G401.6 (cell line): ENCODE results near the gene PRR15L.
A peak's percentile ranks its signal among the peaks of the same experiment; 100 is the strongest.
"Not testable (repeated sequence)": the region's sequence is repeated elsewhere in the genome, so short reads cannot be mapped to it uniquely, and the experiment has no call there.

Experiments
- FAIRE-seq: peaks from 2 replicates; lab custom pipeline; 2012; peaks lifted over from hg19 to GRCh38; lab: Jason Lieb, UNC

PRR15L gene

GRCh38 chr17:47957591-47958490, at the start of gene PRR15L:
PRR15L (minus strand) TSS chr17:47957883; CDS start chr17:47953234, 4,649 bp downstream.
- no peak for FAIRE-seq

- FAIRE-seq: no peak
Measured at GRCh38 chr17:48006936-48007709, 49.4 kb upstream of the PRR15L start.

DNA sequence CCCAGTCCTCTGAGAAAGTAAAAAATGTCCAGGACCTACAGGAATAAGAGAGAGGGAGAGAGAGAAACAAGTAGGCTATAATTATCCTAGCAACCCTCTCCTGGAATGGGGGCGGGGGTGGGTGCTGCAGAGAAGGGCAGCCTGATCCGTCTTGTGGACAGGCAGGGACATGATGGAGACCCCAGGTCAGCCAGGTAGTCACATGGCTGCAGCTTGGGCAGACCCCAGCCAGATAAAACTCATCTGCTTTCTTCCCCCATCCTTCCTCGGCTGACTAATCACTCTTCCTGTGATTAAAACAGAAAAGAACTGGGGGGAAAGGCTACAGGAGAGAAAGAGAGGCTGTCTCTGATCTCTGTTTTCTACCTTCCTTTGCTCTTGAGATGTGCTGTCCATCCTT, 47.3 kb upstream of the PRR15L start:
- FAIRE-seq: no peak

DNA sequence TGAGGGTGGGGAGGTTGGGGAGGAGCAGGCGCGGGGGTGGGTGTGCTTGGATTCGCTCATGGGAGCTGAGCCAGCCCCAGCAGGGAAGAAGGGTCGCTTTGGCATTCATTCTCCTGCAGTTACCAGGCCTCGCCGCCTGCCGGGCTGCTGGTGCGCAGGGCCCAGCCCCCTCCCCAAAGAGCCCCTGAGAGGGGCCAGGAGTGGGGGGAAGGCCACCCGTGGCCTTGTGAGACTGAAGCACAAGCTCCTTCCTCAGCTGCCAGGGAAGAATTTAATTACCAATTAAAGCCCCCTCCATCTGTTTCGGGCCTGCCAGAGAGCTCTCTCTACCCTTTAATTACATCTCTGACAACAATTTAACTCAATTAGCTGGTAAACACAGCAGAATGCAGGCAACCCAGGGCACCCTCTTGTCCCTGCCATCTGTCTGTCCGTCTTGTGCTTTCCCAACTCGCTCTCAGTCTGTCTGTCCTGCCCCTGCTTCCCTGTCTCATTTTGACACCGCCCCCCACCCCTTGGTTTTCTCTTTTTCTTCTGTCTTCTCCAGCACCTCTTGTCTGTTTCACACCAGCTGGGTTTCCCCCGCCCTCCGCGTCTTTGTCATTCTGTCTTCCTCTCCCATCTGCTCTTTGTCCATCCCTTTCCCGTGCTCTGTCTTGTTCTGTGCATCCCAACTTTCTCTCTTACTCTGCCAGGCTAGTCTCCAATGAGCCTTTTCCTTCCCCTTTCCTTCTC, 45.9 kb upstream of the PRR15L start:
- FAIRE-seq: no peak

DNA sequence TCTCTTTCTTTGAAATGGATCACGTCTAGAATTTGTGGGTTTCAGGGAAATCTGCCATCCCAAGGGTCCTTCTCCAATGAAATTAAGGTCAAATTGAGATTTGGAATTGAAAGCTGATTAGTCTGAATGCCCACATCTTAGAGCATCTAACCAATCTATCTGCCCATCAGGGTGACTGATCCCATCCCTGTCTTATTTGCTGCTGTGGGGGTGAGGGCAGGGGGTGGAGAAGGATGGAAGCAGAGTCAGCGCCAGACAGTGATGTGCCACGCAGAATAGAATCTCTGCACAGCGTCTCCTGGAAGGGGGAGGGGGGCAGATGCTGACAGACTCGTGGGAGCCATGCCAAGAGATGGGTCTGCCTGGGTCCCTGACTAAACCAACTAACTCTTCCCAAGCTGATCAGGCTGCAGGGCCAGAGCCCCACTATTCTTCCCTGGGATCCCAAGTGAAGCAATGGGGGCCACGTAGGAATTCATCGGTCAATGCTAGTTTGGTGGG, 45.3 kb upstream of the PRR15L start:
- no peak for FAIRE-seq

- FAIRE-seq: peak; percentile 96
Measured at GRCh38 chr17:48002266-48002915, 44.7 kb upstream of the PRR15L start.

DNA sequence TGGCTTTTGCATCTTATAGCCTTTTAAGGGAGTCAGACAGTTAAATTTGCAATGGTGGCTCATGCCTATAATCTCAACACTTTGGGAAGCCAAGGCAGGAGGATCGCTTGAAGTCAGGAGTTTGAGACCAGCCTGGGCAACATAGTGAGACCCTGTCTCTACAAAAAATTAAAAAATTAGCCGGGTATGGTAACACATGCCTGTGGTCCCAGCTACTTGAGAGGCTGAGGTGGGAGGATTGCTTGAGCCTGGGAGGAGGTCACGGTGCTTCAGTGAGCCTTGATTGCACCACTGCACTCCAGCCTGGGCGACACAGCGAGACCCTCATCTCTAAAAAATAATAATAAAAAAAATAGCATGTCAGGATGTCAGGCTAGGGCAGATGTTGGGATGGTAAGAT, 44.0 kb upstream of the PRR15L start:
- FAIRE-seq: not testable (repeated sequence)

DNA sequence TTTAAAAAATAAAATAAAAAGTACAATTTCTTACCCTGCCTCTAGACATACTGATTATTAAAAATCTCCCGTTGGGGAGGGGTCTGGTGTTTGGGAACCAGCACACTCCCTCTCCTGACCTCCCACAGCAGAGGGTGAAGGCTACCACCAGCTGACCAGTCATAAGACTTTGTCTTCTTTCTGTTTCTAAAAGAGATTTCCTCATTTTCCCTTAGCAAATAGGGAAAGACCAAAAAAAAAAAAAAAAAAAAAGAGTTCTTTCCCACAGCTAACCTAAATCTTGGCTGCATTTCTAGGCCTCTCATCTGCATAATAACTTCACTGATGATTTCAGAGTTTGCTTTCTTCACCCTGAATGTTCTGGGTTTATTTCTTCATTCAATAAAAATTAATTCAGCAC, 43.5 kb upstream of the PRR15L start:
- peak; percentile 17 for FAIRE-seq

DNA sequence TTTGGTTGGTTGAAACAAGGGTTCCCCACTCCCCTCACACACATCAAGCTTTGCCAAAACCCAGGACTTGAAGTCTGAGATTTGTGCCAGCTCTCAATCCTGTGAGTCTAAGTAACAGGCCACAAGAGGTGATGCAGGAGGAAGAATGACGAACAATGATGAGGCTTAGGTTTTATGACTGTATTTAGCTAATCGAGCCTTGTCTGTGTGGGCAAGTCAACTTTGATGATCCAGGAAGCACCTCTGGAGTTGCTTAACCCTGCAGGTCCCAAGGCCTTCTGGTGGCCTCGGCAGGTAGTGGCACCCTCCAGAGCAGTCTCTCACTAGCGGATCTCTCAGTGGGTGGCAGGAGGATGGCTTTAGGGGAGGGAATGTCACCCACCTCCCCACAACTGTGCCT, 41.9 kb upstream of the PRR15L start:
- no peak for FAIRE-seq

DNA sequence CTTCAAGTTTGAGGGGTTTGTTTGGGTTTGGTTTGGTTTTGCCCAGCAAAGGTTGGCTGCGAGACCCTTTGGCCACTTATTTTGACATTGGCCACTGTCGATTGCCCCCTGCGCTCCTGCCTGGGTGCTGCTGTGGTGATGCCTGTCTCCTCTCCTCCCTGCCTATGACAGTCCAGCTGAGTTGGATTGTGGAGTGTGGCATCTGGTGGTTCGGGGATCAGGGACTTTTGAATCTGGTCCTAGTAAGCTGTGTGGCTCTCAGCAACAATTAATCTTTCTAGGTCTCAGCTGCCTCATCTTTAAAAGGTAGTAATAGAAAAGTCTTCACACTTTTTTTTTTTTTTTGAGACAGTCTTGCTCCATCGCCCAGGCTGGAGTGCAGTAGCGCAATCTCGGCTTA, 40.4 kb upstream of the PRR15L start:
- no peak for FAIRE-seq

DNA sequence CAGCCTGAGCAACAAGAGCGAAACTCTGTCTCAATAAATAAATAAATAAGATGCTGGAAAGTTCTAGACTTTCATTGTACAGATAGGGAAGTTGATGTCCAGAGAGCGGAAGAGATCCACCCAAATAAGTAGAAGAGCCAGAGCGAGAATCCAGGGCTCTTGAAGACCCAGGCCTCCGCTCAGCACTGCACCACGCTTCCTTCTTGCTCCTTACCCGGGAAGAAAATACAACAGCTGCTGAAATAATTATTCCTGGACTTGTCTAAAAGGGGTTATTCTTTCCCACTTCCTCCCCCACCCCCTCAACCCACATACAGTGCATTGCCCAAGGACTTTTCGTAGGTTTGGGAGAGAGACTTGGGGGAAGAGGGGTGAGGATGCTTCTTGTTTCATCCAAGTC, 39.9 kb upstream of the PRR15L start:
- FAIRE-seq: no peak

- FAIRE-seq: no peak
Measured at GRCh38 chr17:47996201-47996600, 38.5 kb upstream of the PRR15L start.

GRCh38 chr17:47995241-47995935, 37.7 kb upstream of the PRR15L start:
- FAIRE-seq: peak; percentile 28

- no peak for FAIRE-seq
Measured at GRCh38 chr17:47994724-47995123, 37.0 kb upstream of the PRR15L start.

DNA sequence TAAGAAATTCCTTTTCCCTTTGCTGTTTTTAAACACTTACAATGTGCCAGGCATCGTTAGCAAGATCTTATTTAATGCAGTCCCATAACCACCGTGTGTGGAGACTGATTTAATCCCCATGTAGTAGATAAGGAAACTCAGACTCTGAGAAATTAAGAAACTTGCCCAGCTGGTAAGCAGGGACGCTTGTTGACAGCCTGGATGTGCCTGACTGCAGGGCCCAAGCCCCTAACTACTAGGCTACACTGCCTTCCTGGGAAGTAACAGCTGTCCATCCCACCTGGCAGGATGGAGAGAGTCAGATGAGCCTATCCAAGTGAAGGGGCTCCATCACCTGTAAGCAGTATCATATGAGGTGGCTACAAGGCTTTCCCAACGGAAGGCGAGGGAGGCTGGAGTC, 36.3 kb upstream of the PRR15L start:
- FAIRE-seq: no peak

DNA sequence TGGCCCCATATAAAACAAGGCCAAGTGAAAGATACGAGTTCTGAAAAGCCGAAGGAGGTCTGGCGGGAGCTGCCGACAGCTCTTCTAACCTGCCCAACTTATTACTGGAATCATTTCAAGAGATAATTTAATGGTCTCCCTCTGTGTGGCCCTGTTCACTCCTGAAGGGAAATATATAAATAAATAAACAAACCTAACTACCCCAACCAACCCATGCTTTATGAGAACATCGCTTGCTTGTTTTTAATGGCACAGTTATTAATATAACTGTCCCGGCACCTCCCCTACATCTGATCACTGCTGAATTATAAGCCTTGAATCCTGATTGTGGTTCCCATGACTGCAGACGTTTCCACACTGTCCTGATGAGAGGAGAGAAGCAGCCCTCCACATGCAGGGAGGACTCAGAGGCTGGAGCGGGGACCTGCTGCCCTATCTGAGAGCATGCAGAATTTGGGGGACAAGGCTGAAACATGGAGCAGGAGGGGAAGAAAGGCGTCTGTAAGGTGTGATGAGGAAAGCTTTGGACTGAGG, 35.4 kb upstream of the PRR15L start:
- FAIRE-seq: no peak

- no peak for FAIRE-seq
Measured at GRCh38 chr17:47992216-47992615, 34.5 kb upstream of the PRR15L start.

GRCh38 chr17:47990962-47991731, 33.5 kb upstream of the PRR15L start:
- no peak for FAIRE-seq

DNA sequence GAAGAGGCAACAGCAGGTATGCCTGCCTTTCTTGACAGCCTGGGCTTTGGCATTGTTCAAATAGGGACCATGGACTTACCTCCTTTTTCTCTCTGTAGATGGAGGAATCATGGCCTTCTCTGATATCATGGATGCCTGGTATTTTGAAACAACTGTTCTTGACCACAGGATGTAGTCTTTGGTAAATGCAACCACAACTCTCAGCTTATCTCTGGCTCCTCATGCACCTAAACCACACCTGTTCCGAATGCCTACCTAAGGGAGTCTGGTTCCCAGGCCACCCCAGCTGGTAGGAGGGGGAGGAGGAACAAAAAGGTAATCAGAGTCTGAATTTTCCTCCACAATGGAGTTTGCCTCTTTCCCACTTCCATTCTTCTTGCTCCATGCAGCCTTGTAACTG, 32.0 kb upstream of the PRR15L start:
- FAIRE-seq: no peak

DNA sequence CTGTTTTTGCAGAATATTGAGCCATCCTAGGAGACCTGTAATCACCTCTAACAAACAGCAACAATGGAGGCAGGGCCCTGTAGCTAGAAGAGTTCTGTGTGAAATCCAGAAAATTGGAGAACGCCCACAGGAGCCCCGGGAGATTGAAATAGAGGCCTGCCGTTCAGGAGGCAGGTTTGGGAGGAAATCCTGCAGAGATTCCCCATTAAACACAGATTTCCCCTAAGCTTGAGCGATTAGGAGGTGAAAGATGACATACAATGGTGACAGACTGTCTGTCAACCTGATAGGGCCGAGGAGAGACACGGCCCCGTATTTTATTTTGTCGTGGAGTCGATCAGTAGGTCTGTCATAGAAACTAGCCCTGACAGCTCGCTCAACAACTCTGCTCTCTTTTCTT, 31.5 kb upstream of the PRR15L start:
- no peak for FAIRE-seq
